HG02885 (cell line): ENCODE measurements around the gene A2M.

Experiments used
- ATAC-seq: cut with Tn5 transposase; IDR thresholded peaks from one replicate; pipeline ENCODE4 v1.9.1; 2021; ENCODE audit warnings: mild to moderate bottlenecking; ENCODE audit not compliant: unreplicated experiment, poor library complexity

The A2M gene

DNA sequence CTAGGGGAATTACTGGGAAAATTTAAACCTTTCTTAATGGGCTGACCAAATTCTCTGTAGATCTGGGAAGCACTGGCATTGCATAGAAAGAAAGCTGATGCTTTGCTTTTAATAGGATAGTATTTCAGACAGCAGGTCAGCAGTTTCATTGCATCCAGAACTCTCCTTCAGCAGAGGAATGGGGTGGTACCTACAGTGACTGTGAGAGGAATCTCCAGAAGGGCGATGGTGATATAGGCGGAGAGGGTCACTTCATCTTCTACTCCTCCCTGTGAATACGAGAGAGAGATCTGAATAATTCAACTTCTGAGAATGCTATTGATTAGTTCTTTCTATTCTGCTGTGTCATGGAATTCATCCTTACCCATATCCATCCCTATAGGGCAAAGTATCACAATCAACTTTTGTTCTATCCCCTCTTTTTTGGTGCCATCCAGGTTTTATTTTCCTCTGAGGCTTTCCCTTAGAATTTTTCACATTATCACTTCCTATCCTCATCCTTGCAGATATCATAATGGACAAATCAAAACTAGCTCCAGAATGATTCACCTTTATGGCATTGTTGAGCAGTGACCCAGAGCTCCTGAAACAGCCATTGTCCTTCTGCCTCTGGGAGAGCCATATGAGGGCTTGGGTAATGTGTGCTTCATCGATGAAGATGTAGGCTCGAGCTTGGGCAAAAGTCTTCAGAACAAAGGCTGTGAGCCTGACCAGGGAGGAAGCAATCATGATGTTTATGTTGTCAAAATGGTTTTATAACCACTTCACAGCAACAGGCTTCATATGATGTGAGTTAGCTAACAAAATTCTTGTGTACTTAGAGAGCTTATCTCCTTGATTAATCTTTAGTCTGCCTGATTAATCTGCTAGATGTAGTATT is 38.3 kb downstream of the A2M start:
- no peak for ATAC-seq

GRCh38 chr12:9076733-9077132 is 39.0 kb downstream of the A2M start:
- ATAC-seq: no peak

GRCh38 chr12:9075138-9075535 is 40.6 kb downstream of the A2M start:
- no peak for ATAC-seq

GRCh38 chr12:9074484-9075137 is 41.1 kb downstream of the A2M start:
- ATAC-seq: no peak

DNA sequence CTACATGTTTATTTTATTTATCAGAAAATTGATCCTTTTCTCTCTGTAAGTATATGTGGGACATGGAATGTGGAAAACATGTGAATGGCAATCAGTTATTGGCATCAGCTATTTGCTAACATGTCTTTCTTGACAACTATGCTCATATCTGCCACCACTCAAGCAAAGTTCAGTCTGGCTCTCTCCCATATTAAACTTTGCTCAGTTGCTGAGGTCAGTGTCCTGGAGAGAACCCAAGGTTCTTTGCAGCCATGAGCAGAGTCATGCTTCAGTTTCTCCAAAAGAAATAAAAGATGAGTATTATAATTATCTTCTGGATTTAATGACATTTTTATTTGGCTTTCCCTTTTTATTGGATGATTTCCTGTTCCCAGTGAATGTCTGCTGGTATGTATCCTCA is 42.6 kb downstream of the A2M start:
- no peak for ATAC-seq

- no peak for ATAC-seq
Observed at GRCh38 chr12:9072481-9073038, 43.2 kb downstream of the A2M start.

DNA sequence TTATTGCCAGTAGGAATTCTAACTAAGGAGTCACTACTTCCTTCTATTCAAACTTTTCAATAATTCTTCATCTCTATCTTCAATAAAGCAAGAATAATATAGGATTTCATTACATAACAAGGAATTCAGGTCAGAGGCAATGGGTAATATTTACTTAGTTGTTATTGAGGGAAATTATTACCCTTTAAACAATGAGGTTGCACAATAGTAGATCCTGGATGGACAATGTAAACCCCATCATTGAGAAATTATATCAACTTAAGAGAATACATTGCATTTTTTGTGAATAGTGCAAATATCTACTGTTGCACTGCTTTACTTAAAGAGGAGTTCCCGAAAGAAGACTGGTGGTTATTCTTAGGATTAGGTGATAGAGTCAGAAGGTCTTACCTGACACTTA is 43.8 kb downstream of the A2M start:
- no peak for ATAC-seq

DNA sequence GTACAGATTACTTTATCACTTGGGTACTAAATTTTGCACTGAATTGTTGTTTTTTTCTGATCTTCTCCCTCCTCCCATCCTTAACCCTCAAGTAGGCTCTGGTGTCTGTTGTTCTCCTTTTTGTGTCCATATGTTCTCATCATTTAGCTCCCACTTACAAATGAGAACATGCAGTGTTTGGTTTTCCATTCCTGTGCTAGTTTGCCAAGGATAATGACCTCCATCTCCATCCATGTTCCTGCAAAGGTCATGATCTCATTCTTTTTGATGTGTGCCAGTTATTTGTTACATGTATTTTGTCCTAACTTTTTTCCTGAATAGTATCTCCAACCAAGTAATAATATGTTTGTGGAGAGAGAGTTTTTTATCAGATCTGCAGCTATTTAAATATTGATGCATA is 44.2 kb downstream of the A2M start:
- ATAC-seq: no peak

- no peak for ATAC-seq
Observed at GRCh38 chr12:9070351-9070750, 45.4 kb downstream of the A2M start.

GRCh38 chr12:9068600-9068999 is 47.1 kb downstream of the A2M start:
- no peak for ATAC-seq

- ATAC-seq: no peak
Observed at GRCh38 chr12:9068086-9068485, 47.6 kb downstream of the A2M start.

GRCh38 chr12:9066755-9067423 is 48.8 kb downstream of the A2M start:
- no peak for ATAC-seq

GRCh38 chr12:9066183-9066623 is 49.5 kb downstream of the A2M start:
- ATAC-seq: no peak

GRCh38 chr12:9065607-9065856 is 50.2 kb downstream of the A2M start:
- no peak for ATAC-seq

DNA sequence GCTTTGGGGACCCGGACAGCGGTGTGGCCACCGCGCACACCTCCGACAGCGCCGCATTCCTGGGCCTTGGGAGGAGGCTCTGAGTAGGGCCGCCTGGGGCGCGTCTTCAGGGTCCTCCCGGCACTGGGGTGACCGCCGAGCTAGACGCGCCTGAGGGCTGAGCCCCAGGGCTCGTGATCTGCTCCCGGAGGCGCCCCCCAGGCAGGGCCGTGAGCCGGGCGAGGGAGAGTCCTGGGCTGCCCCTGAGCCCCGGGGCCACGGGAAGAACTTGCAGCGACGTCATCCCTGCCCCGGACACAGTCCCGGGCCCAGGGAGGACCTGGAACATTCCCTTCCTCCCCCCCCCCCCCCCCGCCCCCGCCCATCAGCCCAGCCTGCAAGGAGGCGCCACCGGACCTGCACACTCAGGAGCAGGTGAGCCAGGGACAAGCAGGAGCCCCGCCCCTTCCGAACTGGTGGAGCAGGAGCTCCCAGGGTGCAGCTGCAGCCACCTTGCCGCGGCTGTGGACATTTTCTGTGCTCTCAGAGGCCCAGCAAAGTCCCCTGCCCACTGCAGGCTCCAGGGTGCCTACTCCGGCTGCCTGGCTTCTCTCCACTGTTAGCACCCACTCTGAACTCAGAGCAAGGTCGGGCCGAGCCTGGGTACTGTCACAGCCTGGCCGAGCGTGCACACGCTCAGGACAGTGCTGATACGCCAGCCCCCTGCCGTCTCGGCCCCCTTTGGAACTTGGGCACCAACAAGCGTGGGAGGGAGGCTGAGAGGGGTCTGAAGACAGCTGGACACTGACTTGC is 50.7 kb downstream of the A2M start:
- no peak for ATAC-seq

- no peak for ATAC-seq
Observed at GRCh38 chr12:9064201-9064814, 51.4 kb downstream of the A2M start.

GRCh38 chr12:9052610-9053009 is 63.1 kb downstream of the A2M start:
- no peak for ATAC-seq

DNA sequence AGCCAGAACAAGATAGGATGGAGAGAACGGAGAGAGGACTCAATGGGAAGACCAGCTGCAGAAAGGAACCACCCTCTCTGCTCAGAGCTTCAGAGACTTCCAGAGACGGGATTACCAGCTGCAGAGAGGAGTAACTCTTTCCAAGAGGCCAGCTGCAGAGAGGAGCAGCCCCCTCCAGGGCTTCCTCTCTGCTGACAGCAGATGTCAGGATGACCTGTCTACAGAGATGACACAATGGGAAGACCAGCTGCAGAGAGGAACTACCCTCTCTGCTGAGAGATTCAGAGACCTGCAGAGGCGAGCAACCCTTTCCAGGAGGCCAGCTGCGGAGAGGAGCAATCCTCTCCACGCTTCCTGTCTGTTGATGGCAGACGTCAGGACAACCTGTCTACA is 64.6 kb downstream of the A2M start:
- no peak for ATAC-seq

DNA sequence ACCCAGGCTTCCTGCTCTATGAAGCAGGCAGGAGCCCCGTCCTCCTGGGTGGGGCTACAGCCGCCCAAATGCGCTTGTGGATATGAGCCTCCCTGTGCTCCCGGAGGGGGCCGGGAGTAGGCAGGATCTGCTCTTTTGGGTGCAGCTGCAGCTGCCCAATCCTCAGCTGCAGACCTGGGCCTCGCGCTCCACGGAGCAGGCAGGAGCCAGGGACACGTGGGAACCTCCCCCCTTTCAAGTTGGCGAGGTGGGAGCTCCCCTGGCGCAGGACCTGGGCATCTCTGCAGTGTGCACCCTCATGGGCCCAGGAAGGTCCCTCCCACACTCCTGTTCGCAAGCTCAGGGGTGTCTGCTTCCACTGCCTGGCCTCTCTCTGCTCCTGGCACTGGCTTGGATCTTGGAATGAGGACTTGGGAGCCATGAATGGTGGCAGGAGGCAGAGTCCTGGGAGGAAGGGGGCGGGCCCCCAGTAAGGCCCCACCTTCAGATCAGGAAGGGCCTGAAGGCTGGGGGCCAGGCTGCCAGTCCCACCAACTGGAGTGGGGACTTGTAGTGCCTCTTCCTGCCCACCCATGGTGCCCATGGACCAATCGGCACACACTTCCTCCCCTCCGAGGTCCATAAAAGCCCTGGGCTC is 65.1 kb downstream of the A2M start:
- no peak for ATAC-seq
